Astrocyte (in vitro differentiated cells and primary cell): ENCODE measurements around the gene ODF4. TPM values are rescaled to one million over a fixed set of nuclear protein-coding genes. Genes with fewer than 3 reads are reported as not detected.

Experiments
- DNase-seq: peaks from one replicate; pipeline ENCODE4 v3.0.0-alpha.2; 2010; ENCODE audit warnings: low read depth
- FAIRE-seq: peaks from 2 replicates; lab custom pipeline; 2011; peaks lifted over from hg19 to GRCh38; lab: Jason Lieb, UNC
- H2AFZ ChIP-seq: 2 replicates; pipeline ENCODE4 v1.6.0; 2012; ENCODE audit warnings: low read depth, low read length, inconsistent platforms
- H3K27ac ChIP-seq: 2 replicates; pipeline ENCODE4 v1.5.1; 2011; ENCODE audit warnings: low read depth, low read length, inconsistent platforms
- H3K27me3 ChIP-seq: 2 replicates; pipeline ENCODE4 v1.6.0; 2011; ENCODE audit warnings: low read length, inconsistent platforms; ENCODE audit not compliant: insufficient read depth
- H3K36me3 ChIP-seq: 2 replicates; pipeline ENCODE4 v1.5.1; 2011; ENCODE audit warnings: low read length, inconsistent platforms; ENCODE audit not compliant: insufficient read depth
- H3K4me1 ChIP-seq: 2 replicates; pipeline ENCODE4 v1.5.1; 2011; ENCODE audit warnings: low read length, inconsistent platforms; ENCODE audit not compliant: insufficient read depth
- H3K4me2 ChIP-seq: 2 replicates; pipeline ENCODE4 v1.6.0; 2012; ENCODE audit warnings: low read length, inconsistent platforms
- H3K4me3 ChIP-seq: 2 replicates; pipeline ENCODE4 v1.5.1; 2011; ENCODE audit warnings: low read depth, mild to moderate bottlenecking, low read length, inconsistent platforms; ENCODE audit not compliant: insufficient read depth
- H3K79me2 ChIP-seq: 2 replicates; pipeline ENCODE4 v1.6.0; 2012; ENCODE audit warnings: mild to moderate bottlenecking, low read length, inconsistent platforms; ENCODE audit not compliant: insufficient read depth
- H3K9ac ChIP-seq: 2 replicates; pipeline ENCODE4 v1.6.0; 2012; ENCODE audit warnings: mild to moderate bottlenecking, low read length, inconsistent platforms
- H3K9me3 ChIP-seq: 2 replicates; pipeline ENCODE4 v1.5.1; 2012; ENCODE audit warnings: low read depth, mild to moderate bottlenecking, low read length, inconsistent platforms; ENCODE audit not compliant: insufficient read depth
- H4K20me1 ChIP-seq: 2 replicates; pipeline ENCODE4 v1.6.0; 2012; ENCODE audit warnings: low read length, inconsistent platforms; ENCODE audit not compliant: insufficient read depth
- H3K27ac Mint-ChIP-seq: one replicate; pipeline ENCODE4 v1.8.0; 2021; ENCODE audit warnings: mild to moderate bottlenecking, mixed read lengths; ENCODE audit not compliant: unreplicated experiment
- H3K27me3 Mint-ChIP-seq: one replicate; pipeline ENCODE4 v1.8.0; 2021; ENCODE audit warnings: low read depth, mixed read lengths; ENCODE audit not compliant: unreplicated experiment
- H3K36me3 Mint-ChIP-seq: one replicate; pipeline ENCODE4 v1.8.0; 2021; ENCODE audit warnings: low read depth, mixed read lengths; ENCODE audit not compliant: unreplicated experiment
- H3K4me1 Mint-ChIP-seq: one replicate; pipeline ENCODE4 v1.8.0; 2021; ENCODE audit warnings: low read depth, mixed read lengths; ENCODE audit not compliant: unreplicated experiment
- H3K4me3 Mint-ChIP-seq: one replicate; pipeline ENCODE4 v1.8.0; 2021; ENCODE audit warnings: mild to moderate bottlenecking, moderate library complexity, mixed read lengths; ENCODE audit not compliant: unreplicated experiment
- H3K9me3 Mint-ChIP-seq: one replicate; pipeline ENCODE4 v1.8.0; 2021; ENCODE audit warnings: mild to moderate bottlenecking, mixed read lengths; ENCODE audit not compliant: unreplicated experiment
- CTCF ChIP-seq: IDR thresholded peaks from 2 replicates; pipeline ENCODE4 v1.5.1; 2011; ENCODE audit warnings: low read depth, mild to moderate bottlenecking, inconsistent platforms, low read length, moderate library complexity; ENCODE audit not compliant: insufficient read depth
- EZH2 ChIP-seq: IDR thresholded peaks from 2 replicates; pipeline ENCODE4 v1.6.1; 2012; ENCODE audit warnings: mild to moderate bottlenecking, low read length, inconsistent platforms; ENCODE audit not compliant: insufficient read depth
- total RNA-seq: library from RNA; stranded (reverse); gene quantifications from 2 replicates; pipeline ENCODE4 v1.2.1, GENCODE V29; 2021

Gene ODF4
- total RNA-seq, 1 donor from 2014 or later, result not detected

DNA sequence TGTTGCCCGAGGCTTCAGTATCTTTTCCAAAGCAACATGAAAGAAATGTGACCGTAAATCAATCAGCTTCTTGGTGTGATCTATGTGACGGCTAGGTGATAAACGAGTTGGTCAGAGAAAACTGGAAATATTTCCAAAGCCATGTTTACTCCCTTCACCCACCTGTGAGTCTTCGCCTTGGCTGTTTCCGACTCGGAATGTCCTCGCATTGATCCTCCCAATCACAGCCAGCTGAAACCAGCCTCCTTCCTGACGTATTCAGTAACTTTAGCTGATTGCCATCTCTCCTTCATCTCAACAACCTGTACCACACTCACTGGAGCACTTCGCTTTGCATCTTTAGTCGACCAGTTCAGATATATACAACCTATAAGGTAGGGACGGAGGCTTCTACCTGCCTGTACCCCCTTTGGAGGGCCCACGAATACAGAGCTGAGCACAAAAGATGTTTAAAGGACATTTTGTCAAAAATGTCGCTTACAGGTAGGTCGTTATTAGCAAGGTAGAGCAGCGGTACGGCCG is 36.2 kb downstream of the ODF4 start:
- Mint-ChIP-seq H3K27me3 (no peaks in the 10 kb centered on the region), H3K27ac (peak overlapping the region; percentile 29), H3K9me3 (no peaks in the 10 kb centered on the region), H3K4me3 (peak overlapping the region; percentile 78), H3K36me3 (peaks cover 5% of the 10 kb centered on the region), H3K4me1 (peaks cover 24% of the 10 kb centered on the region)
- H3K79me2 ChIP-seq, result peaks cover 38% of the 10 kb centered on the region
- H3K36me3 ChIP-seq, result peaks cover 36% of the 10 kb centered on the region
- no peaks in the 10 kb centered on the region for H3K27me3 ChIP-seq
- DNase-seq, result no peak
- FAIRE-seq, result no peak
- peak overlapping the region; percentile 95 for H3K4me2 ChIP-seq
- H3K27ac ChIP-seq, result peak overlapping the region; percentile 72
- no peak for TF ChIP-seq CTCF
- TF ChIP-seq EZH2, result no peak
- peaks cover 41% of the 10 kb centered on the region for H4K20me1 ChIP-seq
- peak overlapping the region; percentile 75 for H2AFZ ChIP-seq
- peak overlapping the region; percentile 91 for H3K4me3 ChIP-seq
- H3K9me3 ChIP-seq, result no peaks in the 10 kb centered on the region
- peak overlapping the region; percentile 93 for H3K9ac ChIP-seq
- peaks cover 21% of the 10 kb centered on the region for H3K4me1 ChIP-seq

DNA sequence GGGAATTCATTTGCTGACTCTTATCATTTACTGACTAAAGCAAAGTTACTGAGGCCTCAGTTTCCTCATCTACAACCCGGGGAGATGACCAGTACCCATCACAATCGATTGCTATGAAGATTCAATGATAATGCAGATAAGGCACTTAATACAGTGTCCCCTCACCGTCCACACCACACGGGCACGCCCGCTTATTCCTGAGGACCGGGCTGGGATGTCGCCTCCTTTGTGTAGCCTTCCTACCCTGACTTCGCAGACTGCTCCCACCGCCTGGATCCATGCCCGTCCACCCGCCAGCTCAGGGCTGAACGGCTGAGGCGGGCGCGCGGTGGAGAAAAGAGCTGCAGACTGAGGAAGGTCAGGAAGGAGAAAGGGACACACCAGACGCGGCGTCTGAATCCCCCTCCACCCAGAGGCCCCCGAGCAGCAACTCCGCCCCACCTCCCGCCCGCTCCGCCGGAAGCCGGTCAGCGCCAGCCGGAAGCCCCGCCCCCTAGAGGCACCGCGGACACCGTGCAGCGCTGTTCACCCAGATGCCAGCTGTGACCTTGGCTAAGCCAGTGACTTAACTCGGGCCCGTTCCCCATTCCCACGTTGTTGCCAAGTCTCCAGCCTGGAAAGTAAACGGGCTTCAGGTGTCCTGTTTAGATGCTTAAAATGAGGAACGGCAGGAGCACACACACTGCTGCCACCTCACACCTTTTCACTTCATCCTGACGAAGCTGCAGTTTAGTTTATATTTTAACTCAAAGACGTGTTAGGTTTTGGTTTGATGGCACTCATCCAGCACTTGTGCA is 36.8 kb downstream of the ODF4 start, which contains the start of gene KRABD2:
KRABD2 (minus strand) TSS at position 434 of the 797 bp plus-strand sequence.
- Histone ChIP-seq H4K20me1 (peaks cover 48% of the 10 kb centered on the region), H3K9ac (peak within 1 kb of the TSS; percentile 93), H3K27ac (peak within 1 kb of the TSS; percentile 72), H3K36me3 (peaks cover 42% of the 10 kb centered on the region), H3K4me1 (peaks cover 28% of the 10 kb centered on the region), H3K4me2 (peak within 1 kb of the TSS; percentile 95), H3K79me2 (peaks cover 44% of the 10 kb centered on the region), H3K4me3 (peak within 1 kb of the TSS; percentile 91), H2AFZ (peak within 1 kb of the TSS; percentile 75), H3K9me3 (no peaks in the 10 kb centered on the region), H3K27me3 (no peaks in the 10 kb centered on the region)
- Mint-ChIP-seq H3K27me3 (no peaks in the 10 kb centered on the region), H3K9me3 (no peaks in the 10 kb centered on the region), H3K27ac (peak within 1 kb of the TSS; percentile 29), H3K4me1 (peaks cover 28% of the 10 kb centered on the region), H3K4me3 (peak within 1 kb of the TSS; percentile 78), H3K36me3 (peaks cover 10% of the 10 kb centered on the region)
- FAIRE-seq, result peak; percentile 20
- DNase-seq, result peak; percentile 68
- peak; percentile 33 for TF ChIP-seq CTCF
- no peak for TF ChIP-seq EZH2
